GM23338 (cell line): ENCODE measurements around the gene PRKAR1B. TPM values are rescaled to one million over a fixed set of nuclear protein-coding genes. Genes with fewer than 3 reads are reported as not detected.
A peak's percentile ranks its signal among the peaks of the same experiment; 100 is the strongest.
"Not testable (repeated sequence)": the region's sequence is repeated elsewhere in the genome, so short reads cannot be mapped to it uniquely, and the experiment has no call there.

Experiments used
- ATAC-seq: fragments of 200-7000 bp; cut with Tn5 transposase; 3 replicates; pipeline ENCODE4 v1.9.1; 2020
- DNase-seq: peaks from one replicate; pipeline ENCODE4 v3.0.0-alpha.2; 2015; ENCODE audit warnings: low spot score
- H2AFZ ChIP-seq: fragments of 200-600 bp; sonication (generic); 2 replicates; pipeline ENCODE4 v1.8.0; 2016; ENCODE audit warnings: antibody characterized with exemption, mild to moderate bottlenecking, moderate library complexity
- H3F3A ChIP-seq: fragments of 200-600 bp; sonication (generic); replicated peaks from 2 replicates; pipeline ENCODE4 v1.8.0; 2017; ENCODE audit warnings: antibody characterized with exemption, mixed run types, low read depth
- H3K27ac ChIP-seq: fragments of 200-600 bp; sonication (generic); 2 replicates; pipeline ENCODE4 v1.6.1; 2016; ENCODE audit warnings: low read depth
- H3K27me3 ChIP-seq: fragments of 200-600 bp; sonication (generic); 2 replicates; pipeline ENCODE4 v1.8.0; 2016; ENCODE audit warnings: mild to moderate bottlenecking, mixed run types, moderate library complexity; ENCODE audit not compliant: insufficient read depth
- H3K36me3 ChIP-seq: fragments of 200-600 bp; sonication (generic); 2 replicates; pipeline ENCODE4 v1.8.0; 2016; ENCODE audit warnings: mild to moderate bottlenecking; ENCODE audit not compliant: insufficient read depth
- H3K4me1 ChIP-seq: fragments of 200-600 bp; sonication (generic); 2 replicates; pipeline ENCODE4 v1.8.0; 2016; ENCODE audit warnings: mild to moderate bottlenecking, moderate library complexity; ENCODE audit not compliant: insufficient read depth
- H3K4me2 ChIP-seq: fragments of 200-600 bp; sonication (generic); 2 replicates; pipeline ENCODE4 v1.7.1; 2017; ENCODE audit warnings: mixed run types
- H3K4me3 ChIP-seq: fragments of 200-600 bp; sonication (generic); 2 replicates; pipeline ENCODE4 v1.6.1; 2016; ENCODE audit warnings: mixed run types
- H3K79me2 ChIP-seq: fragments of 200-600 bp; sonication (generic); replicated peaks from 2 replicates; pipeline ENCODE4 v1.8.0; 2017; ENCODE audit warnings: mild to moderate bottlenecking; ENCODE audit not compliant: insufficient read depth
- H3K9me2 ChIP-seq: fragments of 200-600 bp; sonication (generic); 2 replicates; pipeline ENCODE4 v1.8.0; 2017; ENCODE audit not compliant: insufficient read depth
- H4K20me1 ChIP-seq: fragments of 200-600 bp; sonication (generic); replicated peaks from 2 replicates; pipeline ENCODE4 v1.8.0; 2017; ENCODE audit warnings: mild to moderate bottlenecking; ENCODE audit not compliant: insufficient read depth
- H3K27ac Mint-ChIP-seq: 2 replicates; pipeline ENCODE4 v1.8.0; 2020; ENCODE audit warnings: inconsistent platforms, mild to moderate bottlenecking, moderate library complexity, mixed read lengths
- H3K27me3 Mint-ChIP-seq: 3 replicates; pipeline ENCODE4 v1.8.0; 2022; ENCODE audit warnings: low read depth, mild to moderate bottlenecking, moderate library complexity, mixed read lengths, inconsistent platforms; ENCODE audit not compliant: insufficient read depth, poor library complexity
- H3K36me3 Mint-ChIP-seq: 3 replicates; pipeline ENCODE4 v1.8.0; 2021; ENCODE audit warnings: low read depth, mild to moderate bottlenecking, inconsistent platforms, moderate library complexity, mixed read lengths
- H3K4me1 Mint-ChIP-seq: 3 replicates; pipeline ENCODE4 v1.8.0; 2020; ENCODE audit warnings: mild to moderate bottlenecking, inconsistent platforms, mixed read lengths
- H3K4me3 Mint-ChIP-seq: 3 replicates; pipeline ENCODE4 v1.8.0; 2021; ENCODE audit warnings: moderate library complexity, mild to moderate bottlenecking, inconsistent platforms, mixed read lengths
- H3K9me3 Mint-ChIP-seq: 3 replicates; pipeline ENCODE4 v1.8.0; 2020; ENCODE audit warnings: moderate library complexity, mild to moderate bottlenecking, inconsistent platforms, mixed read lengths
- CREB1 ChIP-seq: fragments of 250-450 bp; sonication (Bioruptor Pico); IDR thresholded peaks from 2 replicates; pipeline ENCODE4 v1.5.0; 2020; ENCODE audit warnings: low read depth, mild to moderate bottlenecking, moderate library complexity
- ETS1 ChIP-seq: IDR thresholded peaks from 2 replicates; pipeline ENCODE4 v1.6.1; 2016; ENCODE audit warnings: antibody characterized with exemption
- EZH2 ChIP-seq: fragments of 200-600 bp; sonication (generic); IDR thresholded peaks from one replicate; pipeline ENCODE4 v1.8.0; 2017; ENCODE audit warnings: antibody characterized with exemption, mild to moderate bottlenecking, low read depth; ENCODE audit not compliant: unreplicated experiment
- JUNB ChIP-seq: IDR thresholded peaks from one replicate; pipeline ENCODE4 v1.6.1; 2016; ENCODE audit warnings: antibody characterized with exemption; ENCODE audit not compliant: unreplicated experiment
- NANOG ChIP-seq: IDR thresholded peaks from 2 replicates; pipeline ENCODE4 v1.6.1; 2016; ENCODE audit warnings: antibody characterized with exemption, borderline replicate concordance
- ZNF114 ChIP-seq: fragments of 250-450 bp; sonication (Bioruptor Pico); IDR thresholded peaks from 2 replicates; pipeline ENCODE4 v1.5.0; 2020; ENCODE audit warnings: mild to moderate bottlenecking, moderate library complexity
- ZNF331 ChIP-seq: fragments of 250-450 bp; sonication (Bioruptor Pico); IDR thresholded peaks from 2 replicates; pipeline ENCODE4 v1.5.0; 2020; ENCODE audit warnings: low read depth, mild to moderate bottlenecking, moderate library complexity
- polyA plus RNA-seq: library from polyadenylated mRNA; unstranded; fragments of >200 nt; fragmentation: Nextera tagmentation; extraction: Ambion mirVana; gene quantifications from 2 replicates; pipeline ENCODE4 v1.2.1, GENCODE V29; 2016
- total RNA-seq: library from RNA; depleted of rRNA; stranded (reverse); fragments of >200 nt; shearing (Covaris generic); gene quantifications from 2 replicates; pipeline ENCODE4 v1.2.3, GENCODE V29; 2014
- TF ChIP-seq, protein P1 (sequence below), 2 experiments: fragments of 200-600 bp in 1 of 2; sonication (generic) in 1 of 2; conservative IDR thresholded peaks; 2 replicates each; pipeline versions ENCODE4 v1.5.1 to v1.6.1; 2016 to 2017; ENCODE audit warnings: antibody characterized with exemption in 2 of 2, low read depth in 2 of 2, mild to moderate bottlenecking in 2 of 2, moderate library complexity in 1 of 2
- TF ChIP-seq, protein P2 (sequence below): IDR thresholded peaks from one replicate; pipeline ENCODE4 v1.6.1; 2018; ENCODE audit warnings: antibody characterized with exemption; ENCODE audit not compliant: unreplicated experiment

The PRKAR1B gene
- total and polyA plus RNA-seq, 2 experiments from 2014 or later = 35.7 to 36.7 TPM

- TF ChIP-seq, protein P1, sequence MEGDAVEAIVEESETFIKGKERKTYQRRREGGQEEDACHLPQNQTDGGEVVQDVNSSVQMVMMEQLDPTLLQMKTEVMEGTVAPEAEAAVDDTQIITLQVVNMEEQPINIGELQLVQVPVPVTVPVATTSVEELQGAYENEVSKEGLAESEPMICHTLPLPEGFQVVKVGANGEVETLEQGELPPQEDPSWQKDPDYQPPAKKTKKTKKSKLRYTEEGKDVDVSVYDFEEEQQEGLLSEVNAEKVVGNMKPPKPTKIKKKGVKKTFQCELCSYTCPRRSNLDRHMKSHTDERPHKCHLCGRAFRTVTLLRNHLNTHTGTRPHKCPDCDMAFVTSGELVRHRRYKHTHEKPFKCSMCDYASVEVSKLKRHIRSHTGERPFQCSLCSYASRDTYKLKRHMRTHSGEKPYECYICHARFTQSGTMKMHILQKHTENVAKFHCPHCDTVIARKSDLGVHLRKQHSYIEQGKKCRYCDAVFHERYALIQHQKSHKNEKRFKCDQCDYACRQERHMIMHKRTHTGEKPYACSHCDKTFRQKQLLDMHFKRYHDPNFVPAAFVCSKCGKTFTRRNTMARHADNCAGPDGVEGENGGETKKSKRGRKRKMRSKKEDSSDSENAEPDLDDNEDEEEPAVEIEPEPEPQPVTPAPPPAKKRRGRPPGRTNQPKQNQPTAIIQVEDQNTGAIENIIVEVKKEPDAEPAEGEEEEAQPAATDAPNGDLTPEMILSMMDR (conservative IDR thresholded peaks at IDR 0.05; ENCODE audit: low read depth in 2 of 2) = no peak
- TF ChIP-seq ZNF114 (CRISPR knock-in tag) = no peak
- TF ChIP-seq NANOG = no peak
- no peak for TF ChIP-seq ETS1
- TF ChIP-seq, protein P2, sequence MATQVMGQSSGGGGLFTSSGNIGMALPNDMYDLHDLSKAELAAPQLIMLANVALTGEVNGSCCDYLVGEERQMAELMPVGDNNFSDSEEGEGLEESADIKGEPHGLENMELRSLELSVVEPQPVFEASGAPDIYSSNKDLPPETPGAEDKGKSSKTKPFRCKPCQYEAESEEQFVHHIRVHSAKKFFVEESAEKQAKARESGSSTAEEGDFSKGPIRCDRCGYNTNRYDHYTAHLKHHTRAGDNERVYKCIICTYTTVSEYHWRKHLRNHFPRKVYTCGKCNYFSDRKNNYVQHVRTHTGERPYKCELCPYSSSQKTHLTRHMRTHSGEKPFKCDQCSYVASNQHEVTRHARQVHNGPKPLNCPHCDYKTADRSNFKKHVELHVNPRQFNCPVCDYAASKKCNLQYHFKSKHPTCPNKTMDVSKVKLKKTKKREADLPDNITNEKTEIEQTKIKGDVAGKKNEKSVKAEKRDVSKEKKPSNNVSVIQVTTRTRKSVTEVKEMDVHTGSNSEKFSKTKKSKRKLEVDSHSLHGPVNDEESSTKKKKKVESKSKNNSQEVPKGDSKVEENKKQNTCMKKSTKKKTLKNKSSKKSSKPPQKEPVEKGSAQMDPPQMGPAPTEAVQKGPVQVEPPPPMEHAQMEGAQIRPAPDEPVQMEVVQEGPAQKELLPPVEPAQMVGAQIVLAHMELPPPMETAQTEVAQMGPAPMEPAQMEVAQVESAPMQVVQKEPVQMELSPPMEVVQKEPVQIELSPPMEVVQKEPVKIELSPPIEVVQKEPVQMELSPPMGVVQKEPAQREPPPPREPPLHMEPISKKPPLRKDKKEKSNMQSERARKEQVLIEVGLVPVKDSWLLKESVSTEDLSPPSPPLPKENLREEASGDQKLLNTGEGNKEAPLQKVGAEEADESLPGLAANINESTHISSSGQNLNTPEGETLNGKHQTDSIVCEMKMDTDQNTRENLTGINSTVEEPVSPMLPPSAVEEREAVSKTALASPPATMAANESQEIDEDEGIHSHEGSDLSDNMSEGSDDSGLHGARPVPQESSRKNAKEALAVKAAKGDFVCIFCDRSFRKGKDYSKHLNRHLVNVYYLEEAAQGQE = no peak
- no peak for TF ChIP-seq EZH2
- no peak for TF ChIP-seq JUNB
- no peak for TF ChIP-seq CREB1
- TF ChIP-seq ZNF331 (CRISPR knock-in tag) = no peak
Observed at GRCh38 chr7:637826-638225, 89.3 kb downstream of the PRKAR1B start (continued).

DNA sequence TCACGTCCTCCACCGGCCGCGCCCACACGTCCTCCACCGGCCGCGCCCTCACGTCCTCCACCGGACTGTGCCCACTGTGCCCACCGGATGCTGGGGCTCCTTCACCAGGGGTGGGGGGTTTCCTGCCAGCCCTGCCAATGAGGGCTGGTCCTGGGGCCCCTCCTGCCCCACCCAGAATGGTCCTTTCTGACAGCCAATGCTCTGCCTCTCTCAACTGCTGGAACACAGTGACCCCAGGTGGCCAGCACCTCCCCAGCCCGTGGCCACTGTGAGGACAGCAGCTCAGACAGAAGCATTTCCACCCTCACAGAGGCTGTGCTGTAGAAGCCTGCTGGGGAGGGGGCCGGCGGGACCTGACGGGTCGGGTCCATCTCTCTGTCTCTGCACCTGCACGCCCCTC, 90.7 kb downstream of the PRKAR1B start:
- Mint-ChIP-seq H3K4me3 (no peak overlapping the region), H3K4me1 (no peaks in the 10 kb centered on the region), H3K27ac (no peak overlapping the region), H3K9me3 (no peaks in the 10 kb centered on the region), H3K36me3 (peaks cover 4% of the 10 kb centered on the region; the same call in 2 of the 3 replicates), H3K27me3 (peaks cover 13% of the 10 kb centered on the region)
- DNase-seq (no peak), ATAC-seq (peak; percentile 37; the same call in 2 of the 3 replicates)
- no peak overlapping the region for H2AFZ ChIP-seq
- H3K4me2 ChIP-seq = no peak overlapping the region
- no peaks in the 10 kb centered on the region for H3K9me2 ChIP-seq
- H4K20me1 ChIP-seq = no peaks in the 10 kb centered on the region; the same call in 1 of the 2 replicates
- H3K27me3 ChIP-seq = no peaks in the 10 kb centered on the region
- no peak overlapping the region for H3K4me3 ChIP-seq
- H3K36me3 ChIP-seq = no peaks in the 10 kb centered on the region
- TF ChIP-seq, protein P1 (conservative IDR thresholded peaks at IDR 0.05; ENCODE audit: low read depth in 2 of 2) = peak in 1 of 2 experiments; percentile 51; a peak in 2 of 4 replicates
- no peak for TF ChIP-seq ZNF114 (CRISPR knock-in tag)
- H3K4me1 ChIP-seq = no peaks in the 10 kb centered on the region
- H3K27ac ChIP-seq = no peak overlapping the region
- H3K79me2 ChIP-seq = peaks cover 27% of the 10 kb centered on the region
- H3F3A ChIP-seq = no peaks in the 10 kb centered on the region

DNA sequence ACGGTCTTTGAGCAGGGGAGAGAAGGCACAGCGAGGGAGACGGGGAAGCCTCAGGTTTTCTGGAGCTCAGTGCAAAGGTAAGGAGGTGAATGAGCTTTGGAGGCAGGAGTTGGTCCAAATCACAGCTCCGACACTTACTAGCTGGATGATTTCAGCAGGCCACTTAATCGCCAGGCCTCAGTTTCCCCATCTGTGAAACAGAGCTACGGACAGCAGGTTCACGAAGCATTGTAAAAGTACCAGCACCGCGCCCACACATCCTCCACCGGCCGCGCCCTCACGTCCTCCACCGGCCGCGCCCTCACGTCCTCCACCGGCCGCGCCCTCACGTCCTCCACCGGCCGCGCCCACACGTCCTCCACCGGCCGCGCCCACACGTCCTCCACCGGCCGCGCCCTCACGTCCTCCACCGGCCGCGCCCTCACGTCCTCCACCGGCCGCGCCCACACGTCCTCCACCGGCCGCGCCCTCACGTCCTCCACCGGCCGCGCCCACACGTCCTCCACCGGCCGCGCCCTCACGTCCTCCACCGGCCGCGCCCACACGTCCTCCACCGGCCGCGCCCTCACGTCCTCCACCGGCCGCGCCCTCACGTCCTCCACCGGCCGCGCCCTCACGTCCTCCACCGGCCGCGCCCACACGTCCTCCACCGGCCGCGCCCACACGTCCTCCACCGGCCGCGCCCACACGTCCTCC, 91.2 kb downstream of the PRKAR1B start:
- H3K9me2 ChIP-seq, H3K36me3 Mint-ChIP-seq, H3K9me3 Mint-ChIP-seq, H3K27ac Mint-ChIP-seq, H3K27ac ChIP-seq, H3F3A ChIP-seq, H3K4me1 Mint-ChIP-seq, H3K4me3 ChIP-seq, H3K36me3 ChIP-seq, H3K4me2 ChIP-seq, H4K20me1 ChIP-seq, DNase-seq, H3K4me1 ChIP-seq, H3K4me3 Mint-ChIP-seq, H2AFZ ChIP-seq, ATAC-seq, H3K27me3 ChIP-seq: not testable (repeated sequence)
- peaks cover 29% of the 10 kb centered on the region for H3K79me2 ChIP-seq
- H3K27me3 Mint-ChIP-seq = peaks cover 13% of the 10 kb centered on the region
